ENCODE data around the gene ARHGAP26.

Gene ARHGAP26

GRCh38 chr5:143212261-143212660, 442.1 kb downstream of the ARHGAP26 start:
- TF ChIP-seq CTCF (conservative IDR thresholded peaks at IDR 0.05; ENCODE audit: low read depth), result no peak
- ChIA-PET POLR2A (ENCODE audit: low non-redundant PET) (no interaction called here), CTCF (interaction anchor here (0.7 kb wide), 1 partner anchor 324 kb away, joined by 5 read pairs; no protein-coding TSS in a partner anchor)
- H3K27ac ChIP-seq, result no peak overlapping the region
- no peak for DNase-seq (ENCODE audit: low spot score)

- H3K27ac ChIP-seq, result peak overlapping the region; percentile 32; the same call in 1 of the 2 replicates
- ChIA-PET POLR2A (ENCODE audit: low non-redundant PET) (no interaction called here), CTCF (interaction anchor here (0.6 to 0.7 kb wide), 2 partner anchors 36 to 192 kb away, joined by 3 to 6 read pairs; no protein-coding TSS in a partner anchor)
- TF ChIP-seq CTCF (conservative IDR thresholded peaks at IDR 0.05; ENCODE audit: low read depth), result no peak
- DNase-seq (ENCODE audit: low spot score), result no peak
Measured at GRCh38 chr5:143213231-143213850, 443.2 kb downstream of the ARHGAP26 start.

DNA sequence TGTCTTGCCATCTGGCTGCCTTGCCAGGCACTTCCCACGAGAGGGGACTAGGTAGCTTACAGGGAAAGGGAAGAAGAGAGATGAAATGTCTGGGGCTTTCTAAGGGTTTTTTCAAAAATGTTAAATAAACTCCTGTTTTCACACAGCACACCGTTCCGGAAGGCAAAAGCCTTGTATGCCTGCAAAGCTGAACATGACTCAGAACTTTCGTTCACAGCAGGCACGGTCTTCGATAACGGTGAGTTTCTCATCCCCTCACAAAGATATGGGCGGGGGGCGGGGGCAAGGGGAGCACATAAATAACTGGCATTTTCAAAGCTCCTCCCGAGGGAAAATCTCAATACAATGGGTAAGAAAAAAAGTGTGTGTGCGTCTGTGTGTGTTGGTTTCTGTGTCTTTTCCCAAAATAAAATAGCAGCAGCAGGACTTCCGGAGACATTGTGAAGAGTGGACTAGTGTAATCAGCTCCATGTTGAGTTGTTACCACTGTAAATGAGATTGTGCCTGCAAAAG, 443.7 kb downstream of the ARHGAP26 start:
- CTCF ChIA-PET, result interaction anchor here (0.6 to 0.7 kb wide), 2 partner anchors 37 to 191 kb away, joined by 3 to 6 read pairs; no protein-coding TSS in a partner anchor
- TF ChIP-seq CTCF (conservative IDR thresholded peaks at IDR 0.05; ENCODE audit: low read depth), result no peak
- DNase-seq (ENCODE audit: low spot score), result no peak
- H3K27ac ChIP-seq, result no peak overlapping the region
- POLR2A ChIA-PET (ENCODE audit: low non-redundant PET), result no interaction called here

DNA sequence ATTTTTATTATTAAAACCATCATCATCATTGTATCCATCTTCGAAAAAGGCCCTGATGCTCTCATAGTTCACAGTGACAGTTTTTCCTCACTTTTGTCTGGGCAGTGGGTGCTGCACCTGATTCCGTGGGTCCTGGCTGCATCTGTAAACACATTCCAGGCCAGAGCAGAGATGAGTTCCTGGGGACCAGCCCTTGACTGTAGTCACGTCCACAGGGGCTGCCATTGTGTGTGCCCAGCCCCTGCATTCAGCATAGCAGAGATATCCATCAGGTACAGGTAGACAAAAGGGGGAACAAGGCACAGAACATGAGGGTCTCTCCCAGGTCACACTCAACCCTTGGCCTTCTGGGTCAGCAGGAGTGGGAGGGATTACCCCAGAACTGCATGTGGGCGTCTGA, 444.3 kb downstream of the ARHGAP26 start:
- CTCF ChIA-PET, result no interaction called here
- POLR2A ChIA-PET (ENCODE audit: low non-redundant PET), result no interaction called here
- H3K27ac ChIP-seq, result no peak overlapping the region
- TF ChIP-seq CTCF (conservative IDR thresholded peaks at IDR 0.05; ENCODE audit: low read depth), result no peak
- no peak for DNase-seq (ENCODE audit: low spot score)

DNA sequence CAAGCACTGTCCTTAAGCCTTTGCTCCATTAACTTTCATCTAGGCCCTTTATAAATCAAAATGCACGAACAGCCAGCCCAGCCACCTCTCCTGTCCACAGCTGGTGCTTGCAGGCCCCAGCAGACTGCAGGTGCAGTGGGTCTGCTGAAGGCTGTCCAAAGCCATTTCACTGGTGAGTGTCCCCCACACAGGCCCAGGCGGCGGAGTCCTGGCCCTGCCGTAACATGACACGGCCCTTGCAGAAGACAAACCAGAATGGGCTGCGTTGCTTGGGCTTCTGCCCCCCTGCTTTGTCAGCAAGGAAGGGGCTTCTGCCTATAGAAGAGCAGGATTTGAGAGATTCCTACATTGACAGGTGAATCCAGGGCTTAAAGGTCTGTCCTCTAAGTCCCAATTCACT, 444.7 kb downstream of the ARHGAP26 start:
- CTCF ChIA-PET, result no interaction called here
- DNase-seq (ENCODE audit: low spot score), result no peak
- no peak for TF ChIP-seq CTCF (conservative IDR thresholded peaks at IDR 0.05; ENCODE audit: low read depth)
- POLR2A ChIA-PET (ENCODE audit: low non-redundant PET), result no interaction called here
- H3K27ac ChIP-seq, result no peak overlapping the region

DNA sequence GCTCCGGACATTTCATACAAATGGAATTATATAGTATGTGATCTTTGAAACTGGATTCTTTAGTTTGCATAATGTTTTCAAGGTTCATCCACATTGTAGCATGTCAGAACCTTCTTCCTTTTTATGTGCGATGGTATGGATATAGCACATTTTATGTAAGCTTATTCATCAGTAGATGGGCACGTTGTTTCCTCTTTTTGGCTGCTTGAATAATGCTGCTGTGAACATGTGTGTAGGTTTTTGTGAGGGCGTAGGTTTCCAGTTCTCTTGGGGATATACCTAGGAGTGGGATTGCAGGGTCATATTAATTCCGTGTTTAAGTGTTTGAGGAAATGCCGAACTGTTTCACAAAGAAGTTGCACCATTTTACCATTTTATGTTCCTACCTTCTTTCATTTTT, 445.5 kb downstream of the ARHGAP26 start:
- ChIA-PET POLR2A (ENCODE audit: low non-redundant PET) (no interaction called here), CTCF (interaction anchor here (0.6 to 1.1 kb wide), 2 partner anchors 13 to 85 kb away, joined by 3 read pairs; no protein-coding TSS in a partner anchor)
- H3K27ac ChIP-seq, result no peak overlapping the region

More for the DNA sequence above, 445.5 kb downstream of the ARHGAP26 start:
- no peak for DNase-seq (ENCODE audit: low spot score)
- TF ChIP-seq CTCF (conservative IDR thresholded peaks at IDR 0.05; ENCODE audit: low read depth), result no peak
